ENCODE results near the gene CHCHD4.
"Not testable (repeated sequence)": the region's sequence is repeated elsewhere in the genome, so short reads cannot be mapped to it uniquely, and the experiment has no call there.

The CHCHD4 gene

GRCh38 chr3:14119651-14120050 lies 5.0 kb downstream of the CHCHD4 start:
- no peak for DNase-seq (ENCODE audit: low read depth)

GRCh38 chr3:14118400-14119381 lies 6.0 kb downstream of the CHCHD4 start:
- no peak for DNase-seq (ENCODE audit: low read depth)

- DNase-seq (ENCODE audit: low read depth), result no peak
Observed at GRCh38 chr3:14117468-14118399, 6.9 kb downstream of the CHCHD4 start.

DNA sequence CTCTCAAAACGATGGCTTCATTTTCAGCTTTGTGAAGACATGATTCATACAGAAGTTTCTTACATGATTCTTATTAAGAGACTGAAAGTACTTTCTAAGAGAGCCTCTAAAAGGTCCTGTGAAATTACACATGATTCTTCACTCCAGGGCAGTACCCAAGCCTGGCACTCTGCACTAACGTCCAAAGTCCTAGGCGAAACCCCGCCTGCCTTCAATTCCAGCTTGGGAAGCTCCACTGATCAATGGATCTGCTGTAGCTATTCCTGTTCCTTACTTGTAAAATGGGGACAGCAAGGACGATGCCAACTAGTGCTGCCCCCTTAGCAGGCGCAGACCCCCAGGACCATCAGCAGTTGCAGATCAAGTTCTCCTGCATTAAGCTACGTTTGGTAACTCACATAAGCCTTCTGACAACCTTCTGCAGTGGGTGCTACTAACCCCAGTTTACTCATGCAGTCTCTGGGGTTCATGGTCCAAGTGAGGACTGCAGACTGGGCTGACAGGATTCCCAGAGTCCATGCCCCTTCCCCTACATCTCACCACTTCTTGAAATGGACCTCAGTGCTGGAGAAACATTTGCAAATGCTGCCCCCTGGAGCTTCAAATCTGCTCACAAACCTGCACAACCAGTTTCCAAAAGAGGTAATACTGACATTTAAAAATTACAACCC lies 10.6 kb downstream of the CHCHD4 start:
- DNase-seq (ENCODE audit: low read depth), result no peak

GRCh38 chr3:14110699-14111098 lies 14.0 kb downstream of the CHCHD4 start:
- no peak for DNase-seq (ENCODE audit: low read depth)

GRCh38 chr3:14109821-14110220 lies 14.8 kb downstream of the CHCHD4 start:
- not testable (repeated sequence) for DNase-seq (ENCODE audit: low read depth)

GRCh38 chr3:14097616-14098391 lies 26.9 kb downstream of the CHCHD4 start:
- no peak for DNase-seq (ENCODE audit: low read depth)

DNA sequence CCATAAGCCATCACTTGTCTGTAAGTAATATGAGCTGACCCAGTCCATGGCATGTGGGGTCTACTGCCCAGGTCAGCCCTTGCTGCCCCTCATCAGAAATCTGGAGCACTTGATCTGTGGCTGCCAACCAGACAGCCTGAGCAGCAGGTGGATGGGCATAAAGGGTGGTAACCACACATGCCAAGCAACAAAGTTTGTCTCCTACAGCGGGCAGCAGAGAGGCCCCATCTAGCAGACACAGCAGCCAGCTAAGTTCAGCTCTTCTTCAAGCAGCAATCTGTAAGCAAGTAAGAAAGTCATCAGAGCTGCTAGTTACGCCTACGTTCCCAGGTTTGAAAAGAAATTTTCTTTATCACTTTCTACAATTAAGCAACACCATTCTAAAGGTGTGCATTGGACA lies 27.9 kb downstream of the CHCHD4 start:
- DNase-seq (ENCODE audit: low read depth), result no peak

DNA sequence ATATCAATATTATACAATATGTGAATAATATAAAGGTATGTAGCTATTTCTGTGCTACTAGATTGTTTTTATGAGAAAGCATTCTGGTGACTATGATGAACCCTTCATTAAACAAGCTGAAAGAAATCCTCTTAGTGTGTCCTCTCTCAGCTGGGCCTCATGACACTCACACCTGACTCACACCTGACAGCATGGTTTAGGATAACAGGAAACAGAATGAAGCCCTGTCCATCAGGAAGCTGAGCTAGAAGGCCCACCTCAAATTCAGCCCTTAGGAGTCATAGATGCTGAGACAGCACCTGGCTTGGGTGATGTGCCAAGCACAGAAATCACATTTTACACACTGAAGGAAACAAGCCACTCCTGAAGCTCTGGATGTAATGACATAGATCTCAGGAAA lies 30.8 kb downstream of the CHCHD4 start:
- no peak for DNase-seq (ENCODE audit: low read depth)

GRCh38 chr3:14092464-14092863 lies 32.2 kb downstream of the CHCHD4 start:
- no peak for DNase-seq (ENCODE audit: low read depth)

DNA sequence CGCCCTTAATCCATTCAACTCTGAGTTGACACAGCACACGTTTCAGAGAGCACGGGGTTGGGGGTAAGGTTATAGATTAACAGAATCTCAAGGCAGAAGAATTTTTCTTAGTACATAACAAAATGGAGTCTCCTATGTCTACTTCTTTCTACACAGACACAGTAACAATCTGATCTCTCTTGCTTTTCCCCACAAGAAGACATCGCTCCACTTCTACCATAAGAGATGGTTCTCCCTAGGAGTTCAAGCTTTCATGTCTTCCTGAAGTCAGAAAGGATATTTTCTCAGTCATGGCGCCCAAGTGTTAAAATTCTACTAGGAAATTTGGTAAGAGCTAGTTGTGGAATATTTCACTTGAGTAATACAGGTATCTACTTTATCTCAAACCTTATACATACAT lies 32.7 kb downstream of the CHCHD4 start:
- not testable (repeated sequence) for DNase-seq (ENCODE audit: low read depth)

GRCh38 chr3:14087461-14087860 lies 37.2 kb downstream of the CHCHD4 start:
- DNase-seq (ENCODE audit: low read depth), result not testable (repeated sequence)

DNA sequence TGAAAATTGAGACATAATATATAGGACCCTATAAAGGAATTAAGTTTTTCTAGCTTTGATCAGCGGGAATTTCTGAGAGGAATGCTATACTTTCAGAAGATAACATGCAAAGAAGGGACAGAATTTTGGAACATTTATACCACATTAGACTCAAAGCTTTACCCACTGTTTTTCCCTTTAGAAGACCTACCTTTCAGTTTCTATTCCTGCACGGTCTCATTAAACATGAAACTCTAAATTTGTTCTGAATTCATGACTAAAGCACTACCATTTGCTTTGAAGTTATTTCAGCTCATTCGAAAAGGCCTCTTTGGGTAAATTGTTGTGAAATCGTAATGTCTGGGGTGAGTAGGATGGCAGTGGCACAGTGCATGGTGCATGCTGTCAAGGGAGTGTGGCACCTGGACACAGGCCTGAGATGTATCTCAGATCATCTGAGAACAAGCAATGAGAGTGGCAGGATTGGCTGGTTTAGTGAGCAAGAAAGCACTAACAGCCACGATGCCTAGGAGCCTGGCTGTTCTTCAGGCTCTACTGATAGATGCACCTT lies 42.5 kb downstream of the CHCHD4 start:
- no peak for DNase-seq (ENCODE audit: low read depth)

GRCh38 chr3:14077310-14077709 lies 47.4 kb downstream of the CHCHD4 start:
- no peak for DNase-seq (ENCODE audit: low read depth)

DNA sequence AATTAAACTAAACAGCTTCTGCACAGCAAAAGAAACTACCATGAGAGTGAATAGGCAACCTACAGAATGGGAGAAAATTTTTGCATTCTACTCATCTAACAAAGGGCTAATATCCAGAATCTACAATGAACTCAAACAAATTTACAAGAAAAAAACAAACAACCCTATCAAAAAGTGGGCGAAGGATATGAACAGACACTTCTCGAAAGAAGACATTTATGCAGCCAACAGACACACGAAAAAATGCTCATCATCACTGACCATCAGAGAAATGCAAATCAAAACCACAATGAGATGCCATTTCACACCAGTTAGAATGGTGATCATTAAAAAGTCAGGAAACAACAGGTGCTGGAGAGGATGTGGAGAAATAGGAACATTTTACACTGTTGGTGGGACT lies 49.4 kb downstream of the CHCHD4 start:
- DNase-seq (ENCODE audit: low read depth), result not testable (repeated sequence)

DNA sequence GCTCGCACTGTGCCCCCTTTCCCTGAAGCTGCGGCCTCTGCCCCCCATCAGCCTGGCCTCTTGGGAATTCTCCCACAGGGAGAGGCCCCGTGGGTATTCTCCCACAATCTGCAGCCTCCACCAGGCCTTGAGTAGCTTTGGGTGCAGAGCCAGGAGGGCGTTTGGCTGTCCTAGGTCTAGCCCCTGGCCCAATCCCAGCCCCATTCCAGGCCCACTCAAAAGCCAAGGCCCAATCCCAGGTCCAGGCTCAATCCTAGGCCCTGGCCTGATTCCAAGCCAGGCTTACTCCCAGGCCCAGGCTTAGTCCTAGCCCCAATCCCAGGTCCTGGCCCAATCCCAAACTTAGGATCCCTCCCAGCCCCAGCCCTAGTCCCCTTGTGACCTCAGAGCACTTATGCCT lies 59.8 kb downstream of the CHCHD4 start:
- DNase-seq (ENCODE audit: low read depth), result no peak

DNA sequence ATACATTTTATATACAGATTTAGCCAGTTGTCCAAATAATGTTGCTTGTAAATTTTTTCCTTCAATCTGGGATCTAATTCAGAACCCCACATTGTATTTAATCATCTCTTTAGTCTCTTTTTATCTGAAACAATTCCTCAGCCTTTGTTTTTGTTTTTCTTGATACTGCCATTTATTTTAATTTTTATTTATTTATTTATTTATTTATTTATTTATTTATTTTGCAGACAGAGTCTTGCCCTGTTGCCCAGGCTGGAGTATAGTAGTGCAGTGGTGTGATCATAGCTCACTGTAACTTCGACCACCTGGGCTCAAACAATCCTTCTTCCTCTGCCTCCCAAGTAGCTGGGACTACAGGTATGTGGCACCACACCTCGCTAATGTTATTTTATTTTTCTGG lies 61.5 kb downstream of the CHCHD4 start:
- no peak for DNase-seq (ENCODE audit: low read depth)

Data from stimulated activated CD8-positive, alpha-beta memory T cell treated with anti-CD3 and anti-CD28 coated beads, Interleukin-7, amount 100 ng/mL, for 24 hours (primary cell).